MM.1S (cell line): ENCODE data around the gene HPCA.

Source experiments
- DNase-seq: peaks from one replicate; pipeline ENCODE4 v3.0.0-alpha.2; 2015
- H2AFZ ChIP-seq: fragments of 300-600 bp; sonication (generic); 2 replicates; pipeline ENCODE4 v1.6.0; 2016; ENCODE audit warnings: antibody characterized with exemption, low read length
- H3F3A ChIP-seq: fragments of 300-600 bp; sonication (generic); 2 replicates; pipeline ENCODE4 v1.6.1; 2016; ENCODE audit warnings: mild to moderate bottlenecking, antibody characterized with exemption, low read length, moderate library complexity, mixed read lengths; ENCODE audit not compliant: insufficient read depth
- H3K27ac ChIP-seq: fragments of 300-600 bp; sonication (generic); 2 replicates; pipeline ENCODE4 v1.5.1; 2016; ENCODE audit warnings: mild to moderate bottlenecking, low read length
- H3K27me3 ChIP-seq: fragments of 300-600 bp; sonication (generic); replicated peaks from 2 replicates; pipeline ENCODE4 v1.6.0; 2016; ENCODE audit warnings: low read length; ENCODE audit not compliant: insufficient read depth
- H3K36me3 ChIP-seq: fragments of 300-600 bp; sonication (generic); replicated peaks from 2 replicates; pipeline ENCODE4 v1.6.1; 2016; ENCODE audit warnings: mild to moderate bottlenecking, low read length, mixed read lengths; ENCODE audit not compliant: insufficient read depth
- H3K4me1 ChIP-seq: fragments of 300-600 bp; sonication (generic); 2 replicates; pipeline ENCODE4 v1.6.1; 2016; ENCODE audit warnings: low read length, mixed read lengths
- H3K4me2 ChIP-seq: fragments of 300-600 bp; sonication (generic); 2 replicates; pipeline ENCODE4 v1.6.0; 2016; ENCODE audit warnings: low read depth, low read length
- H3K4me3 ChIP-seq: fragments of 300-600 bp; sonication (generic); 2 replicates; pipeline ENCODE4 v1.5.1; 2016; ENCODE audit warnings: low read length, mixed read lengths
- H3K79me2 ChIP-seq: fragments of 300-600 bp; sonication (generic); 2 replicates; pipeline ENCODE4 v1.6.1; 2016; ENCODE audit warnings: mixed run types, low read length, mixed read lengths
- H3K9ac ChIP-seq: fragments of 300-600 bp; sonication (generic); 2 replicates; pipeline ENCODE4 v1.6.1; 2016; ENCODE audit warnings: low read length, mixed read lengths
- H3K9me2 ChIP-seq: fragments of 300-600 bp; sonication (generic); replicated peaks from 2 replicates; pipeline ENCODE4 v1.6.1; 2016; ENCODE audit warnings: mild to moderate bottlenecking, low read length, mixed read lengths; ENCODE audit not compliant: insufficient read depth
- H3K9me3 ChIP-seq: fragments of 300-600 bp; sonication (generic); replicated peaks from 2 replicates; pipeline ENCODE4 v1.6.1; 2016; ENCODE audit warnings: mild to moderate bottlenecking, low read length, mixed read lengths; ENCODE audit not compliant: insufficient read depth
- H4K20me1 ChIP-seq: fragments of 300-600 bp; sonication (generic); 2 replicates; pipeline ENCODE4 v1.6.1; 2016; ENCODE audit warnings: mild to moderate bottlenecking, low read length, moderate library complexity, mixed read lengths; ENCODE audit not compliant: insufficient read depth
- EZH2 ChIP-seq: fragments of 300-600 bp; sonication (generic); optimal IDR thresholded peaks from 2 replicates; pipeline ENCODE3; 2017; ENCODE audit warnings: low read depth, mild to moderate bottlenecking, antibody characterized with exemption, low read length, mixed read lengths
- EZH2phosphoT487 ChIP-seq: fragments of 300-600 bp; sonication (generic); IDR thresholded peaks from 2 replicates; pipeline ENCODE4 v1.6.1; 2018; ENCODE audit warnings: antibody characterized with exemption, low read length
- TF ChIP-seq, protein P1 (sequence below): fragments of 300-600 bp; sonication (generic); IDR thresholded peaks from 2 replicates; pipeline ENCODE4 v1.5.1; 2016; ENCODE audit warnings: antibody characterized with exemption, low read length, mixed read lengths

HPCA gene

DNA sequence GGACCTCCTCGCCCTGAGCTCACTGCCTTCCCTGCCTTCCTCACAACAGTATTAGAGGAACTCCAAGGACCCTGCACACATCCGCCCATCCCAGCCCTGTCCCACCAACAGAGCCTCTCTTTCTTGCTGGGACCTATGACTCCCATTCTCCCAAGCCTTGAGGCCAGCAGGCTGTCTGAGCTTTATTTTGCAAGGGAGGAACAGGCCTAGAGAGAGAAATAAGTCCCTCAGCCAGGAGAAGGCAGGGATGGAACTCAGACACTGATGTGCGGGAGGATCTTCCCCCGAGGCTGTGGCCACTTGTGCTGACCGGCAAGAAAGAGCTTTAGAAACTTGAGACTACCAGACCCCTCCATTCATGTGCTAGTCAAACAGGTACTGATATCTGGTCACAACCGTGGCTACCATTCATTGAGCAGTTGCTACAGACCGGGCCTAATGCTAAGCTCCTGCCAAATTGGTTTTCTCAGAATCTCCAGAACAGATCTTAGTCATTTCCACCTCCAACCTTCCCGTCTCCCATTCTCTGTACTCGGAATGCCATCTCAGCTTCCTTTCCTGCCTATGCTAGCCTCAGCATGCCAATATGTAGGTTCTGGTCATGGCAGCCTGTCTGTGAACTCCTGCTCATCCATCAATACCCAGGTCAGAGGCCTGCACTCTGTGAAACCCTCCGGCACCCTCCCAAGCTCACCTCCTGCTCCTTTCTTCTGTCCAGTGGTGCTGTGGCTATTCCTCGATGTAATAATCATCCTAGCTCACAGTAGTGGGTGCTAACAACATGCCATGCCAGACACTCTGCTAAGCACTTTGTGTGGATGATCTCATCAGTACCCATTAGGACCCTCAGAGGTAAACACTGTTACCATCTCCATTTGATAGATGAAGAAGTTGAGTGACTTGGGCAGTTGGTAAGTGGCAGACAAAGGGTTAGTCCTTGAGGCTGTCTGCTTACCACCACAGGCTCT, 11.1 kb downstream of the HPCA start:
- TF ChIP-seq EZH2phosphoT487 = no peak
- TF ChIP-seq, protein P1, sequence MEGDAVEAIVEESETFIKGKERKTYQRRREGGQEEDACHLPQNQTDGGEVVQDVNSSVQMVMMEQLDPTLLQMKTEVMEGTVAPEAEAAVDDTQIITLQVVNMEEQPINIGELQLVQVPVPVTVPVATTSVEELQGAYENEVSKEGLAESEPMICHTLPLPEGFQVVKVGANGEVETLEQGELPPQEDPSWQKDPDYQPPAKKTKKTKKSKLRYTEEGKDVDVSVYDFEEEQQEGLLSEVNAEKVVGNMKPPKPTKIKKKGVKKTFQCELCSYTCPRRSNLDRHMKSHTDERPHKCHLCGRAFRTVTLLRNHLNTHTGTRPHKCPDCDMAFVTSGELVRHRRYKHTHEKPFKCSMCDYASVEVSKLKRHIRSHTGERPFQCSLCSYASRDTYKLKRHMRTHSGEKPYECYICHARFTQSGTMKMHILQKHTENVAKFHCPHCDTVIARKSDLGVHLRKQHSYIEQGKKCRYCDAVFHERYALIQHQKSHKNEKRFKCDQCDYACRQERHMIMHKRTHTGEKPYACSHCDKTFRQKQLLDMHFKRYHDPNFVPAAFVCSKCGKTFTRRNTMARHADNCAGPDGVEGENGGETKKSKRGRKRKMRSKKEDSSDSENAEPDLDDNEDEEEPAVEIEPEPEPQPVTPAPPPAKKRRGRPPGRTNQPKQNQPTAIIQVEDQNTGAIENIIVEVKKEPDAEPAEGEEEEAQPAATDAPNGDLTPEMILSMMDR = no peak
- no peak for TF ChIP-seq EZH2
- Histone ChIP-seq H2AFZ (no peak overlapping the region), H3K36me3 (no peaks in the 10 kb centered on the region), H3F3A (no peaks in the 10 kb centered on the region), H3K4me3 (no peak overlapping the region), H3K79me2 (no peaks in the 10 kb centered on the region), H3K9me2 (no peaks in the 10 kb centered on the region), H3K4me2 (no peak overlapping the region), H3K9ac (no peak overlapping the region), H3K27ac (no peak overlapping the region), H3K4me1 (no peaks in the 10 kb centered on the region), H4K20me1 (no peaks in the 10 kb centered on the region), H3K27me3 (peaks cover 21% of the 10 kb centered on the region), H3K9me3 (no peaks in the 10 kb centered on the region)
- no peak for DNase-seq

DNA sequence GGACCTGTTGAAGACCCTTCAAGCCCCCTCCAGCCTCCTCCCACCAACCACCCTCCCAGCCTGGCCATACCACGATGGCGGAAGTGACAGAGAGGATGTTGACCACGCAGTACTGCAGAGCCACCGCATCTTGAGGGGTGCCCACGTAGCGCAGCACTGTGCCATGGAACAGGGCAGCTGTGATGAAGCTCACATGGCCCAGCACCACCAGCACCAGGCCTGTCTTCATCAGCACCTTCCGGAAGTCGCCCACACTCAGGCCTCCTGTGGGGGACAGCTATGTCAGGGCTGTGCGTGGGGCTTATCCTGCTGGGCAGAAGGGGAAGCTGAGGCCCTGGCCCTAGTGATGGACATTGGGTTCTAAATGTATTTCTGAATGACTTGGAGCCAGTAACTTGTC, 11.8 kb downstream of the HPCA start:
- Histone ChIP-seq H3K9me2 (no peaks in the 10 kb centered on the region), H3K36me3 (no peaks in the 10 kb centered on the region), H3K9me3 (no peaks in the 10 kb centered on the region), H2AFZ (no peak overlapping the region), H3K4me1 (no peaks in the 10 kb centered on the region), H4K20me1 (no peaks in the 10 kb centered on the region), H3K27ac (no peak overlapping the region), H3K9ac (no peak overlapping the region), H3K4me2 (no peak overlapping the region), H3K79me2 (no peaks in the 10 kb centered on the region), H3K4me3 (no peak overlapping the region), H3K27me3 (peaks cover 16% of the 10 kb centered on the region), H3F3A (no peaks in the 10 kb centered on the region)
- no peak for DNase-seq
- TF ChIP-seq EZH2phosphoT487 (no peak), EZH2 (no peak)
- TF ChIP-seq, protein P1 = no peak

DNA sequence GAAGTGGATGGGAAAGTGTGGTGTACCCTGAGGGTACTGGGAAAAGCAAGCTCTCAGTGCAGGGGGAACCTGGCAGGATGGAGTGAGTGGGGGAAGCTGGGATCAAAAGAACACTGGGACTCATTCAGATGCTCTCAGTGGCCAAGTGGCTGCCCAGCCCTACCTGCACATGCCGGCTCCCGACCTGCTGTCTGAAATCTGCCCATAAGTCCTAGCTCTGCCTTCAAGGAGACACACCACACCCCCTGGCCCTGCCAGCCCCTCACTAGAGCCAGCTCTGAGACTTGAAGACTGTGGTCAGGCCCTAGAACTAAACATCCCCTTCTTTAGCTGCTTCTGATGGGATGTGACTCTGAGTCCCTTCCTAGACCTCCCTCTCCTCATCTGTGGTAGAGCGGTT, 12.7 kb downstream of the HPCA start:
- no peak for DNase-seq
- Histone ChIP-seq H3K36me3 (no peaks in the 10 kb centered on the region), H3K4me1 (no peaks in the 10 kb centered on the region), H3K4me3 (no peak overlapping the region), H3K4me2 (no peak overlapping the region), H3F3A (no peaks in the 10 kb centered on the region), H3K9ac (no peak overlapping the region), H3K79me2 (no peaks in the 10 kb centered on the region), H4K20me1 (no peaks in the 10 kb centered on the region), H3K9me3 (no peaks in the 10 kb centered on the region), H2AFZ (no peak overlapping the region), H3K27ac (no peak overlapping the region), H3K27me3 (peaks cover 12% of the 10 kb centered on the region), H3K9me2 (no peaks in the 10 kb centered on the region)
- TF ChIP-seq, protein P1 = no peak
- TF ChIP-seq EZH2 (no peak), EZH2phosphoT487 (no peak)
